HUES64 (cell line): Measurements from ENCODE around the gene TMEM170B.
"Not testable (repeated sequence)": the region's sequence is repeated elsewhere in the genome, so short reads cannot be mapped to it uniquely, and the experiment has no call there.

ENCODE experiments used
- H3K27ac ChIP-seq: 2 replicates; pipeline ENCODE4 v1.7.0; 2013; ENCODE audit warnings: low read depth, low read length, inconsistent platforms
- H3K27me3 ChIP-seq: 2 replicates; pipeline ENCODE4 v1.6.1; 2013; ENCODE audit warnings: mild to moderate bottlenecking, low read length; ENCODE audit not compliant: insufficient read depth
- H3K36me3 ChIP-seq: 2 replicates; pipeline ENCODE4 v1.6.1; 2013; ENCODE audit warnings: mild to moderate bottlenecking, low read length; ENCODE audit not compliant: insufficient read depth
- H3K4me1 ChIP-seq: 2 replicates; pipeline ENCODE4 v1.6.1; 2013; ENCODE audit warnings: mild to moderate bottlenecking, low read length, moderate library complexity; ENCODE audit not compliant: insufficient read depth
- H3K4me3 ChIP-seq: 2 replicates; pipeline ENCODE4 v1.5.1; 2013; ENCODE audit warnings: mild to moderate bottlenecking, low read length, moderate library complexity
- H3K9ac ChIP-seq: 2 replicates; pipeline ENCODE4 v1.6.1; 2013; ENCODE audit warnings: mild to moderate bottlenecking, low read depth, low read length
- H3K9me3 ChIP-seq: 2 replicates; pipeline ENCODE4 v1.6.1; 2013; ENCODE audit warnings: low read depth, low read length; ENCODE audit not compliant: insufficient read depth
- WGBS: fragments of 150-250, 120-280 bp; methylation state at CpG from one replicate; pipeline ENCODE4 v1.1.7; 2013; ENCODE audit warnings: missing lambda C conversion rate; 5-methylcytosine and 5-hydroxymethylcytosine counted together

TMEM170B gene

DNA sequence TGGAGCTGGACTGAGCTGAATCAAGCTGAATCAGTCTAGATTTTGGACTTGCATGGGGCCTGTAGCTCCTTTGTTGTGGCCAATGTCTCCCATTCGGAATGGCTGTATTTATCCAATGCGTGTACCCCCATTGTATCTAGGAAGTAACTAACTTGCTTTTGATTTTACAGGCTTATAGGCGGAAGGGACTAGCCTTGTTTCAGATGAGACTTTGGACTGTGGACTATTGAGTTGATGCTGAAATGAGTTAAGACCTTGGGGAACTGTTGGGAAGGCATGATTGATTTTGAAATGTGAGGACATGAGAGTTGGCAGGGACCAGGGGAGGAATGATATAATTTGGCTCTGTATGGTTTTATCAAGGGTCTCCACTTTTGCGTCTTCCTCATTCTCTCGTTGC is 3.0 kb upstream of the TMEM170B start:
- Histone ChIP-seq H3K4me3 (no peak overlapping the region), H3K36me3 (no peaks in the 10 kb centered on the region), H3K4me1 (peaks cover 12% of the 10 kb centered on the region; the same call in 1 of the 2 replicates), H3K9me3 (no peaks in the 10 kb centered on the region), H3K27me3 (peaks cover 40% of the 10 kb centered on the region), H3K27ac (no peak overlapping the region), H3K9ac (no peak overlapping the region)
- 92% methylated on average over 5 of the region's 5 CpGs for WGBS

DNA sequence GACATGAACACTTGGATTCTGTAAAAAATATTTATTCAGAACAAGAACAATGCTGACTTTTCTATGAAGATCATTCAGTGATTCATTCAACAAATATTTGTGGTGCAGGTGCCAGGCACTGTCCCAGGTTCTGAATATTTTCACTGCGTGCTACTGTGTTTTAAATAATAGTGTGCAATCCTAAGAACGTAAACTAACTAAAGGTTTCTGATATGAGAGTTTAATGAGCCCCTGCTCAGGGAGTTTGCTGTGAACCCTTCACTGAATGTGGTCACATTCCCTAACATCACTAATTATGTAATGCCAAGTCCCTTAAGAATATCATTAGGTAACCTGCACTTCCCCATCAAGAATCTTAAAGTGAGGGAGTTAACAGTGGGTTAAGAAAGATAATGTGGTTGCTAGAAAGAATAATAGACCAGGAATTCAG is 1.7 kb upstream of the TMEM170B start:
- H3K4me1 ChIP-seq: peaks cover 12% of the 10 kb centered on the region; the same call in 1 of the 2 replicates
- 53% methylated on average over 2 of the region's 2 CpGs for WGBS
- no peaks in the 10 kb centered on the region for H3K9me3 ChIP-seq
- H3K4me3 ChIP-seq: no peak overlapping the region
- H3K27me3 ChIP-seq: peaks cover 52% of the 10 kb centered on the region
- no peak overlapping the region for H3K9ac ChIP-seq
- H3K27ac ChIP-seq: no peak overlapping the region
- H3K36me3 ChIP-seq: no peaks in the 10 kb centered on the region

DNA sequence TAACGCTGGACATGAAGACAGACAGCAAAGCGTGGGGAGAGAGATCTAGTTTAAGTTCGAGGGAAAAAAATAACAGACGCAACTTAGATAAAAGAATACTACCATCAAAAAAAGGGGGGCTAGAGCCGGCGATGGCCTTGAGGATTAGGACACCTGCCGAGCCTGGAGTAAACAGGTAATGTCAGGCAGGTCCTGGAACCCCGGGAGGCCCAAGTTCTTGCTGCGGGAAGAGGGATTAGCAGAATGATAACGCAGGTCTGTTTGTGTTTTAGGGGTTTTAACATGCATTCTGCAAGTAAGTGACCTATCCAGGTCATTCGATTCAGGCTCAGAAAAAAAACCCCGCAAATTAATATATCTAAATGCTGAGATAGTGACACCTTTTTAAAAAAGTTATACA is 754 bp upstream of the TMEM170B start:
- Histone ChIP-seq H3K4me1 (peaks cover 12% of the 10 kb centered on the region; the same call in 1 of the 2 replicates), H3K4me3 (peak overlapping the region; percentile 78), H3K36me3 (no peaks in the 10 kb centered on the region), H3K9me3 (no peaks in the 10 kb centered on the region), H3K9ac (peak overlapping the region; percentile 37; the same call in 1 of the 2 replicates), H3K27me3 (peaks cover 55% of the 10 kb centered on the region), H3K27ac (peak overlapping the region; percentile 31; the same call in 1 of the 2 replicates)
- WGBS: 4% methylated on average over 8 of the region's 12 CpGs

DNA sequence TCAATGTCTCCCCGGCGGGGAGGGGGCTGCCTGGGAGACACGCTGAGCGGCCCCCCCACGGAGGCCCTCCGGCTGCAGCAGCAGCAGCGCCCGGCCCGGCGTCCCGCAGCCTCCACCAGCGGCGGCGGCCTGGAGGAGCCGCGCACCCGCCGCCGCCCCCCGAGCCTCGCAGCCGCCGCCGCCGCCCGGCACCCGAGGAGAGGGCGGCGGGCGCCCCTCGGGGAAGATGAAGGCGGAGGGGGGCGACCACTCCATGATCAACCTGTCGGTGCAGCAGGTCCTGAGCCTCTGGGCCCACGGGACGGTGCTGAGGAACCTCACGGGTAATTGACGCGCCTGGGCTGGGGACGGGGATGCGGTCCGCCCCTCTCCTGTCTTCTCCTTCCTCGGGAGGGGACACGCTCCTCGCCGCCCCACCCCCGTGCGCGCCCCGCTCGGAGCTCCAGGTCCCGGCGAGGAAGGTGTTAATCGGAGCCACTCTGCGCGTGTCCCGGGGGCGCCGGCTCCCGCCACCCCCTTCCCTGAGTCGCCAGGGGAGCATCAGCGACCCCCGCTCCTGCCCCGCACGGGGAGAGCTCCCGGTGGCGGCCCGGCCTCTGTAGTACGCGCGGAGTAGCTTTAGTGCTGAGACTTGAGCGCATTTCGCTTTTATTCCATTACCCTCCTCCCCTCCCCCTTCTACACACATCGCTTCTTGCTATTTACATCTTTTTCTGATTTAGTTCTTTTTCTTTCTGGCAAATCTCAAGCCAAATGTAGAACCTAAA is 686 bp downstream of the TMEM170B start:
- WGBS: under 1% methylated on average over 74 of the region's 74 CpGs
- H3K27me3 ChIP-seq: peaks cover 55% of the 10 kb centered on the region
- peaks cover 12% of the 10 kb centered on the region; the same call in 1 of the 2 replicates for H3K4me1 ChIP-seq
- no peak overlapping the region for H3K27ac ChIP-seq
- H3K9me3 ChIP-seq: no peaks in the 10 kb centered on the region
- no peaks in the 10 kb centered on the region for H3K36me3 ChIP-seq
- H3K4me3 ChIP-seq: peak overlapping the region; percentile 78
- peak overlapping the region; percentile 54; the same call in 1 of the 2 replicates for H3K9ac ChIP-seq

DNA sequence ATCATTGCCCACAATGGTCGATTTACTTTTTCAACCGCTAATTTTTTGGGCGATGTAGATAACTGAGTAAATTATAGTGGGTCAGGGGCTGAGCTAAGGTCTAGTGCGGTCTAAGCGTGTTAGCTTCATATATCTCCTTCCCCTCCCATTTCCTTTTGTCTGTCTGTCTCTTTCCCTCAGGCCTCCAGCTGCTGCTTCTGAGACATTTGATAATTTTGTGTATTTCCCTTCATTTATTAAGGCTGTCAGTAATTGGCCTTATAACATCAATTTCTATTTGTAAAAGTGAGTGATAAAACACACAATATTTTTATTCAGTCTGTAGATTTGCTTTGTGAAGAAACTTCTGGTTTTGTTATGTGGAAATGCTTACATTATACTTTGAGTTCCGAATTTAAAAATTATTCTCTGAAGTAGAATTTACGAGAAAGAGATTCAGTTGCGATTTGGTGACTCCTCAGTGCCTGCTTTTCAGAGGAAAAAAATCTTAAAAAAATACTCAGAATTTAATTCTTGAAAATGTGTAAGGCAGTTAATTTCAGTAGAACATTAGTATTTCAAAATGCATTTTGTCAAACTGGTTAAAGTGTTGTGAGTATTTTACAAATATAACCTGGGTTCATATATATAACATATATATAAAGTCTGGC is 1.4 kb downstream of the TMEM170B start:
- WGBS: 47% methylated on average over 8 of the region's 8 CpGs
- Histone ChIP-seq H3K9me3 (no peaks in the 10 kb centered on the region), H3K9ac (no peak overlapping the region), H3K27me3 (peaks cover 55% of the 10 kb centered on the region), H3K27ac (no peak overlapping the region), H3K4me1 (peaks cover 12% of the 10 kb centered on the region; the same call in 1 of the 2 replicates), H3K4me3 (peak overlapping the region; percentile 78), H3K36me3 (no peaks in the 10 kb centered on the region)

DNA sequence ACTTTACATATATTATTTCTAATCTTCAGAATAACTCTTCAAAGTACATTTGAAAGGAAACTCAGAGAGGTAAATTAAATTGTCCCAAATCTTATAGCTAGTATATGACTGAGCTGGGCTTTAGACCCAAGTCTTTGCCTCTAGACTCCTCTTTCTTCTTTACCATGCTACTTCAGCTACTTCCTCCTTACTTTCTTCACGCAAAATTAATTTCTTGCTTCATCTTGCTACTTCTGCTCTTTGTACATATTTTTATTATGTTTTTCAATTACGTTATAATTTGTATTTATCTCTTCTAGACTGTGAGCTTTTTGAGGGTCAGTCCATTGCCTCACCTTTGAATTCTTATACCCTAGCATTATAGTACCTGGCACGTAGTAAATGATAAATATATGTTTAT is 5.3 kb downstream of the TMEM170B start:
- peaks cover 32% of the 10 kb centered on the region for H3K27me3 ChIP-seq
- WGBS: 95% methylated on average over 1 of the region's 3 CpGs

DNA sequence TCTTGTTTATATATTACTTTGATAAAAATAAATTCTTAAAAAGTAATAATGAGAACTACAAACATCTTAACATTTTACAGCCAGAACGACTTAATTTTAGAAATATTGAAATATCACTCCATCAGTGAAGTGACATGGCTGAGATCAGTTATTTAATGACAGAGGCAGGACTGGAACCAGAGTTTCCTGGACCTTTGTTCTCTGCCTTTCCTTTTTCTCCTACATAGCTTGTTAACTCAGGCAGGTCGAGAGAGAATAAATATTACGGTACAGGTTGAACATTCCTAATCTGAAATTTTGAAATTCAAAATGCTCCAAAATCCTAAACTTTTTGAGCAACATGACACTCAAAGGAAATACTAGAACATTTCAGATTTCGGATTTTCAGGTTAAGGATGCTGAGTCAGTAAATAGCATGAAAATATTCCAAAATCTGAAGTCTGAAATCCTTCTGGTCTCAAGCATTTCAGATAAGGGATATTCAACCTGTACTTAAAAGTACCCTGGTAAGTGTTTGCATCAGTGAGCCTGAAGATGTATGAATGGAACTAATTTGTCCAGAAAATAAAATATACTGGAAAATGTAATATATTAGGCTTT is 6.5 kb downstream of the TMEM170B start:
- Histone ChIP-seq H3K27me3 (peaks cover 20% of the 10 kb centered on the region), H3K4me3 (no peak overlapping the region), H3K27ac (no peak overlapping the region), H3K4me1 (no peaks in the 10 kb centered on the region), H3K9ac (no peak overlapping the region), H3K36me3 (no peaks in the 10 kb centered on the region), H3K9me3 (no peaks in the 10 kb centered on the region)
- WGBS: 93% methylated on average over 3 of the region's 4 CpGs

More for the DNA sequence above, 5.3 kb downstream of the TMEM170B start:
- no peaks in the 10 kb centered on the region for H3K9me3 ChIP-seq
- no peak overlapping the region for H3K27ac ChIP-seq
- no peak overlapping the region for H3K9ac ChIP-seq
- H3K4me3 ChIP-seq: no peak overlapping the region
- no peaks in the 10 kb centered on the region for H3K36me3 ChIP-seq
- H3K4me1 ChIP-seq: 0 out of 2 replicates have a peak, but pooled peaks cover 3% of the 10 kb centered on the region

DNA sequence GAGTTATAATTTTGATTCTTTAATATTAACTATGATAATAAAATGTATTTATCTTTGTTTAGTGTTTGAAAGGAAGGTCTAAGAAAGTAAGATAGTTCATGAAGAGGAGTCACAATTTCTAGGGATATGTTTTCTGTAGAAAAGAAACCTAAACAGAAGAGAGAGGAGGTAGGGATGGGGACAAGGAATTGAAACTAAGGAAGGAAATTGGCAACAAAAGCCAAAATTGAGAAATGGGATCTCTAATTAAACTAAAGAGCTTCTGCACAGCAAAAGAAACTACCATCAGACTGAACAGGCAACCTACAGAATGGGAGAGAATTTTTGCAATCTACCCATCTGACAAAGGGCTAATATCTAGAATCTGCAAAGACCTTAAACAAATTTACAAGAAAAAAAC is 10.3 kb downstream of the TMEM170B start:
- H3K27me3 ChIP-seq, H3K36me3 ChIP-seq, H3K27ac ChIP-seq, H3K9ac ChIP-seq, H3K9me3 ChIP-seq, H3K4me1 ChIP-seq, H3K4me3 ChIP-seq: not testable (repeated sequence)

DNA sequence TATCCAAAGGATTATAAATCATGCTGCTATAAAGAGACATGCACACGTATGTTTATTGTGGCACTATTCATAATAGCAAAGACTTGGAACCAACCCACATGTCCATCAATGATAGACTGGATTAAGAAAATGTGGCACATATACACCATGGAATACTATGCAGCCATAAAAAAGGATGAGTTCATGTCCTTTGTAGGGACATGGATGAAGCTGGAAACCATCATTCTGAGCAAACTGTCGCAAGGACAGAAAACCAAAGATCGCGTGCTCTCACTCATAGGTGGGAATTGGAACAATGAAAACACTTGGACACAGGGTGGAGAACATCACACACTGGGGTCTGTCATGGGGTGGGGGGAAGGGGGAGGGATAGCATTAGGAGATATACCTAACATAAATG is 11.0 kb downstream of the TMEM170B start:
- not testable (repeated sequence) for H3K27me3 ChIP-seq, H3K27ac ChIP-seq, H3K9me3 ChIP-seq, H3K36me3 ChIP-seq, H3K9ac ChIP-seq, H3K4me3 ChIP-seq, H3K4me1 ChIP-seq
- 98% methylated on average over 4 of the region's 4 CpGs for WGBS

DNA sequence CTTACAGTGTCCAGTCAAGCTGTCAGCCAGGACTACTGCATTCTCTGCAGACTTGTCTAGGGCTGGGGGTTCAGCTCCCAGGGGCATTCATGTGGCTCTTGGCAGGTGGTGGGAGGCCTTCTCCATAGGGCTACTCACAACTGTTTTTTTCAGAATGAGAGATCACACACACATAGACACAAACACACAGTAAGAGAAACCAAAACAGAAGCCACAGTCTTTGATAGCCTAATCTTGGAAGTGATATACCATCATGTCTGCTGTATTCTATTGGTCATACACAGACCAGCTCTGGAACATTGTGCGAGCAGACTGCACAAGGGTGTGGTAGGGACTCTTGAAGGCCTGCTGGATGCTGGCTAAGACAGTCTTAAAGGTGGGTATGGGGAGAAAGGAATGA is 13.5 kb downstream of the TMEM170B start:
- Histone ChIP-seq H3K36me3 (no peaks in the 10 kb centered on the region), H3K27me3 (no peaks in the 10 kb centered on the region), H3K9me3 (no peaks in the 10 kb centered on the region), H3K9ac (no peak overlapping the region), H3K4me3 (no peak overlapping the region), H3K27ac (no peak overlapping the region), H3K4me1 (peaks cover 3% of the 10 kb centered on the region; the same call in 1 of the 2 replicates)
- 98% methylated on average over 1 of the region's 1 CpG for WGBS

DNA sequence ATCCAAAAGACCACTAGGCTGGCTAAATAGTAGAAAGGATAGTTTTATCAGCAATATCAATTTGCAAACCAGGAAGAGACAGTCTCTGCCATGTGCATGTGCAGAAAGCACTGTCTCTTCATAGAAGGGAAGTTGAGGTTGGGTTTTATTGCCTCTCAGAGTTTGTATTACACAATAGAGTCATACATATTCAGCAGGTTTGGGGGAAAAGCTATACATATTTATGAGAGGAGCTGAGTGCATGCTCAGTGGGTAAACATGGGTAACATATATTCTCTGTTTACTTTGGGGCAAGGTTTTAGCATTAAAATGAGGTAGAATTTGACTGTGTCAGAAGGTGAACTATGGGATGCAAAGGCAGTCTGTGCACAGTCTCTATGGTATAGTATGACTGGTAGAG is 14.9 kb downstream of the TMEM170B start:
- Histone ChIP-seq H3K9me3 (no peaks in the 10 kb centered on the region), H3K9ac (no peak overlapping the region), H3K27me3 (no peaks in the 10 kb centered on the region), H3K36me3 (no peaks in the 10 kb centered on the region), H3K4me1 (peaks cover 12% of the 10 kb centered on the region), H3K27ac (no peak overlapping the region), H3K4me3 (no peak overlapping the region)
